ENCODE results near the gene LRRTM3.

GRCh38 chr10:67100951-67101350 lies 175.1 kb downstream of the LRRTM3 start:
- TF ChIP-seq POLR2AphosphoS5 (IDR thresholded peaks at IDR 0.05) (no peak), POLR2A (IDR thresholded peaks at IDR 0.05) (no peak), CTCF (IDR thresholded peaks at IDR 0.05) (no peak), EP300 (IDR thresholded peaks at IDR 0.05) (no peak)

All from sigmoid colon (tissue), 4 donors.